CD4-positive, alpha-beta T cell treated with Interleukin-10 for 1 hour (primary cell): ENCODE measurements around the gene ANO4.
A peak's percentile ranks its signal among the peaks of the same experiment; 100 is the strongest.
"Not testable (repeated sequence)": the region's sequence is repeated elsewhere in the genome, so short reads cannot be mapped to it uniquely, and the experiment has no call there.

Experiments
- DNase-seq: peaks from one replicate; pipeline ENCODE4 v3.0.0-alpha.2; 2020

ANO4 gene

GRCh38 chr12:100954118-100954517 lies 159.5 kb downstream of the ANO4 start:
- DNase-seq: no peak

- DNase-seq: no peak
Observed at GRCh38 chr12:100955139-100955538, 160.6 kb downstream of the ANO4 start.

GRCh38 chr12:100956311-100956852 lies 161.8 kb downstream of the ANO4 start:
- DNase-seq: no peak

GRCh38 chr12:100959481-100959880 lies 164.9 kb downstream of the ANO4 start:
- no peak for DNase-seq

GRCh38 chr12:100962086-100962712 lies 167.6 kb downstream of the ANO4 start:
- DNase-seq: no peak

- no peak for DNase-seq
Observed at GRCh38 chr12:100963381-100963780, 168.8 kb downstream of the ANO4 start.

- DNase-seq: no peak
Observed at GRCh38 chr12:100964028-100964427, 169.5 kb downstream of the ANO4 start.

- no peak for DNase-seq
Observed at GRCh38 chr12:100967189-100967588, 172.6 kb downstream of the ANO4 start.

GRCh38 chr12:100970894-100971293 lies 176.3 kb downstream of the ANO4 start:
- no peak for DNase-seq

GRCh38 chr12:100972121-100972520 lies 177.5 kb downstream of the ANO4 start:
- no peak for DNase-seq

GRCh38 chr12:100974341-100974740 lies 179.8 kb downstream of the ANO4 start:
- DNase-seq: no peak

- no peak for DNase-seq
Observed at GRCh38 chr12:100974747-100975146, 180.2 kb downstream of the ANO4 start.

GRCh38 chr12:100976735-100977134 lies 182.2 kb downstream of the ANO4 start:
- DNase-seq: no peak

- no peak for DNase-seq
Observed at GRCh38 chr12:100980856-100981255, 186.3 kb downstream of the ANO4 start.

GRCh38 chr12:100982511-100983183 lies 188.1 kb downstream of the ANO4 start:
- no peak for DNase-seq

GRCh38 chr12:100984796-100985195 lies 190.2 kb downstream of the ANO4 start:
- no peak for DNase-seq

GRCh38 chr12:100986595-100987547 lies 192.3 kb downstream of the ANO4 start:
- no peak for DNase-seq

- peak; percentile 2 for DNase-seq
Observed at GRCh38 chr12:100987552-100988521, 193.3 kb downstream of the ANO4 start.

GRCh38 chr12:100989509-100989908 lies 194.9 kb downstream of the ANO4 start:
- not testable (repeated sequence) for DNase-seq

GRCh38 chr12:100991102-100991501 lies 196.5 kb downstream of the ANO4 start:
- no peak for DNase-seq

- no peak for DNase-seq
Observed at GRCh38 chr12:100992194-100992593, 197.6 kb downstream of the ANO4 start.

- no peak for DNase-seq
Observed at GRCh38 chr12:100993916-100994450, 199.4 kb downstream of the ANO4 start.
